Liver (tissue), 9 donors: ENCODE data around the gene PTK7. TPM values are rescaled to one million over a fixed set of nuclear protein-coding genes. Genes with fewer than 3 reads are reported as not detected.

Source experiments
- DNase-seq: peaks from one replicate; pipeline ENCODE4 v3.0.0-alpha.2; 2017; ENCODE audit warnings: low spot score
- H3K27ac ChIP-seq, 2 donors: one replicate each; pipeline ENCODE4 v1.7.0; 2013; ENCODE audit warnings: inconsistent platforms in 2 of 2, low read length in 2 of 2, control low read depth in 1 of 2, low read depth in 1 of 2, mild to moderate bottlenecking in 1 of 2
- H3K27me3 ChIP-seq, 4 donors: one replicate each; pipeline versions ENCODE4 v1.6.1 to v1.7.0; 2013; ENCODE audit warnings: low read length in 3 of 4, inconsistent platforms in 1 of 4, mild to moderate bottlenecking in 1 of 4, moderate library complexity in 1 of 4; ENCODE audit not compliant: control insufficient read depth in 4 of 4, insufficient read depth in 4 of 4
- H3K36me3 ChIP-seq, 4 donors: one replicate each; pipeline versions ENCODE4 v1.6.1 to v1.7.0; 2013; ENCODE audit warnings: low read length in 3 of 4, mild to moderate bottlenecking in 3 of 4, low read depth in 1 of 4, moderate library complexity in 1 of 4; ENCODE audit not compliant: control insufficient read depth in 4 of 4, insufficient read depth in 3 of 4
- H3K4me1 ChIP-seq, 4 donors: one replicate each; pipeline versions ENCODE4 v1.6.1 to v1.7.0; 2013; ENCODE audit warnings: low read length in 3 of 4, mild to moderate bottlenecking in 3 of 4, moderate library complexity in 1 of 4; ENCODE audit not compliant: control insufficient read depth in 4 of 4, insufficient read depth in 4 of 4
- H3K4me3 ChIP-seq, 3 donors: one replicate each; pipeline versions ENCODE4 v1.6.1 to v1.7.0; 2013; ENCODE audit warnings: low read length in 3 of 3, control low read depth in 1 of 3, low read depth in 1 of 3, mild to moderate bottlenecking in 1 of 3
- H3K9ac ChIP-seq, 2 donors: one replicate each; pipeline ENCODE4 v1.7.0; 2013; ENCODE audit warnings: low read length in 2 of 2, mild to moderate bottlenecking in 2 of 2, moderate library complexity in 2 of 2, control low read depth in 1 of 2, low read depth in 1 of 2
- H3K9me3 ChIP-seq, 4 donors: one replicate each; pipeline versions ENCODE4 v1.6.1 to v1.7.0; 2013; ENCODE audit warnings: low read length in 3 of 4; ENCODE audit not compliant: control insufficient read depth in 4 of 4
- EGR1 ChIP-seq, 2 donors: IDR thresholded peaks; 2 replicates each; pipeline ENCODE4 v1.6.1; 2016 to 2018; ENCODE audit warnings: antibody characterized with exemption in 2 of 2, low read depth in 2 of 2
- FOXA2 ChIP-seq: IDR thresholded peaks from 2 replicates; pipeline ENCODE4 v1.6.1; 2016; ENCODE audit warnings: antibody characterized with exemption
- GABPA ChIP-seq, 2 donors: IDR thresholded peaks in 1 of 2; conservative IDR thresholded peaks in 1 of 2; 2 replicates each; pipeline ENCODE4 v1.6.1; 2016; ENCODE audit warnings: antibody characterized with exemption in 2 of 2, mild to moderate bottlenecking in 1 of 2, moderate library complexity in 1 of 2
- NR2F2 ChIP-seq: IDR thresholded peaks from 2 replicates; pipeline ENCODE4 v1.6.1; 2016; ENCODE audit warnings: antibody characterized with exemption
- RAD21 ChIP-seq, 2 donors: IDR thresholded peaks; 2 replicates each; pipeline ENCODE4 v1.6.1; 2016; ENCODE audit warnings: antibody characterized with exemption in 2 of 2, mild to moderate bottlenecking in 2 of 2
- RXRA ChIP-seq, 2 donors: IDR thresholded peaks; 2 replicates each; pipeline ENCODE4 v1.6.1; 2017 to 2018; ENCODE audit warnings: antibody characterized with exemption in 2 of 2, mild to moderate bottlenecking in 1 of 2
- SP1 ChIP-seq: IDR thresholded peaks from 2 replicates; pipeline ENCODE4 v1.6.1; 2018; ENCODE audit warnings: antibody characterized with exemption, mild to moderate bottlenecking
- WGBS: extraction: QIAGEN DNeasy Blood & Tissue Kit; methylation state at CpG from one replicate; pipeline ENCODE4 v1.1.7; 2013; 5-methylcytosine and 5-hydroxymethylcytosine counted together
- polyA plus RNA-seq, 2 donors: library from polyadenylated mRNA; stranded (reverse) in 1 of 2; unstranded in 1 of 2; fragments of 200-250 nt in 1 of 2; fragments of >200 nt in 1 of 2; fragmentation: Nextera tagmentation in 1 of 2; extraction: Ambion mirVana in 1 of 2; gene quantifications; one replicate each; pipeline versions ENCODE4 v1.2.1 to v1.2.3, GENCODE V29; 2013 to 2015
- total RNA-seq, 2 donors: library from RNA; depleted of rRNA; stranded (reverse); fragments of >200 nt; gene quantifications; one replicate each; pipeline ENCODE4 v1.2.3, GENCODE V29; 2014
- TF ChIP-seq, protein P1 (sequence below): IDR thresholded peaks from 2 replicates; pipeline ENCODE4 v1.6.1; 2016; ENCODE audit warnings: antibody characterized with exemption
- TF ChIP-seq, protein P2 (sequence below): IDR thresholded peaks from 2 replicates; pipeline ENCODE4 v1.6.1; 2016; ENCODE audit warnings: antibody characterized with exemption, mild to moderate bottlenecking
- TF ChIP-seq, protein P3 (sequence below): IDR thresholded peaks from 2 replicates; pipeline ENCODE4 v1.6.1; 2016; ENCODE audit warnings: antibody characterized with exemption
- donor health status: healthy.
- donor health status: healthy.
- donor health status: healthy.
- donor health status: healthy.
- donor health status: healthy.

PTK7 gene
- total and polyA plus RNA-seq, 4 donors, result 0.67 to 10.5 (median 1.3) TPM

DNA sequence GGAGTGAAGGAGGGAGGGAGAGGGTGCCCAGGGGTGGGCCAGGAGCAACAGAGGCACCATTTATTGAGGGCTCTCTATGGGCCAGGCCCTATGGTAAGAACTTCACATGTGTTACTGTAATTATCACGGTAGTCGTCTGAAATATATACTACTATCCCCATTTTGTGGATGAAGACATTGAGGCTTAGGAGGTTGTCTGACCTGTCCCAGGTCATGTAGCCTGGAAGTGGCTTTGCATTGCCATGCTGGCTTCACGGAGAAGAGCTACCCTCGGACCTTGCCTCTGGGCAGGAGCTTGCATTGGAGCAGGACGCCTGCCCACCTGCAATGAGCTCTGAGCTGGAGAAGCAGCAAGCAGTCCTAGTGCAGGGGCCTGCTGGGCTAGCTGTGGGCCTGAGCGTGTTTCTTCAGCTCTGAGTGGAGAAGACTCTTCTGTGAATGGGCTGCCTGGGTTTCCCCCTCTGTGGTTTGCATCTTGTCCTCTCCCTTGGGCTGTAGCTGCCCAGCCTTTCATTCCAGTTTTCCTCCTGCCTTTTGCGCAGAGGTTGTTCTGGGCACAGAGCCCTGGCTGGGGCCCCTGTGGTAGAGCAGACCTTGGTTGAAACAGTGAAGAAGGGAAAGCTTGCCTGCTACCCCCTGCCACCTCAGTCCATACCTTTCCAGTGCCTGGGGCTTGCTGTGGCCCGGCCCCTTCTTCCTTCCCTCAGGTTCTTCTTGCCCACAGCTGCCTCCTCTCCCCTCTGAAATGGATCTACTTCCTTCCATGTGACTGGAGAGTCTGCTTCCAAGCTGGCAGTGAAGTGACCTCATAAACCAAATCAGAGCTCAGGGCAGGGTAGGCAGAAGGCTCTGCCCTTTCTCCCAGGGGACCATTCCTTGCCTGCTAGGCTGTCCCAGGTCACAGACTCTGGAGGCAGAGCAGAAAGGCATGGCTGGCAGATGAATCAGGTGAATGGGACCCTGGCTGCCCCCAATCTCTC lies 70.9 kb downstream of the PTK7 start:
- no peak overlapping the region for H3K27ac ChIP-seq
- H3K9ac ChIP-seq, result no peak overlapping the region
- peaks cover 0 to 21% (median 15%) of the 10 kb centered on the region in 4 donors for H3K4me1 ChIP-seq
- no peaks in the 10 kb centered on the region for H3K27me3 ChIP-seq
- no peak overlapping the region for H3K4me3 ChIP-seq
- no peak for DNase-seq
- H3K36me3 ChIP-seq, result no peaks in the 10 kb centered on the region
- no peaks in the 10 kb centered on the region for H3K9me3 ChIP-seq
- WGBS, result 96% methylated on average over 8 of the region's 8 CpGs
- TF ChIP-seq, protein P1, sequence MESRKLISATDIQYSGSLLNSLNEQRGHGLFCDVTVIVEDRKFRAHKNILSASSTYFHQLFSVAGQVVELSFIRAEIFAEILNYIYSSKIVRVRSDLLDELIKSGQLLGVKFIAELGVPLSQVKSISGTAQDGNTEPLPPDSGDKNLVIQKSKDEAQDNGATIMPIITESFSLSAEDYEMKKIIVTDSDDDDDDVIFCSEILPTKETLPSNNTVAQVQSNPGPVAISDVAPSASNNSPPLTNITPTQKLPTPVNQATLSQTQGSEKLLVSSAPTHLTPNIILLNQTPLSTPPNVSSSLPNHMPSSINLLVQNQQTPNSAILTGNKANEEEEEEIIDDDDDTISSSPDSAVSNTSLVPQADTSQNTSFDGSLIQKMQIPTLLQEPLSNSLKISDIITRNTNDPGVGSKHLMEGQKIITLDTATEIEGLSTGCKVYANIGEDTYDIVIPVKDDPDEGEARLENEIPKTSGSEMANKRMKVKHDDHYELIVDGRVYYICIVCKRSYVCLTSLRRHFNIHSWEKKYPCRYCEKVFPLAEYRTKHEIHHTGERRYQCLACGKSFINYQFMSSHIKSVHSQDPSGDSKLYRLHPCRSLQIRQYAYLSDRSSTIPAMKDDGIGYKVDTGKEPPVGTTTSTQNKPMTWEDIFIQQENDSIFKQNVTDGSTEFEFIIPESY, result no peak
- TF ChIP-seq GABPA (IDR thresholded peaks at IDR 0.05 in 1 of 2, conservative IDR thresholded peaks at IDR 0.05 in 1 of 2) (no peak), SP1 (no peak), EGR1 (IDR thresholded peaks at IDR 0.05; ENCODE audit: low read depth in 2 of 2) (no peak), RAD21 (IDR thresholded peaks at IDR 0.05) (no peak)
- TF ChIP-seq, protein P2, sequence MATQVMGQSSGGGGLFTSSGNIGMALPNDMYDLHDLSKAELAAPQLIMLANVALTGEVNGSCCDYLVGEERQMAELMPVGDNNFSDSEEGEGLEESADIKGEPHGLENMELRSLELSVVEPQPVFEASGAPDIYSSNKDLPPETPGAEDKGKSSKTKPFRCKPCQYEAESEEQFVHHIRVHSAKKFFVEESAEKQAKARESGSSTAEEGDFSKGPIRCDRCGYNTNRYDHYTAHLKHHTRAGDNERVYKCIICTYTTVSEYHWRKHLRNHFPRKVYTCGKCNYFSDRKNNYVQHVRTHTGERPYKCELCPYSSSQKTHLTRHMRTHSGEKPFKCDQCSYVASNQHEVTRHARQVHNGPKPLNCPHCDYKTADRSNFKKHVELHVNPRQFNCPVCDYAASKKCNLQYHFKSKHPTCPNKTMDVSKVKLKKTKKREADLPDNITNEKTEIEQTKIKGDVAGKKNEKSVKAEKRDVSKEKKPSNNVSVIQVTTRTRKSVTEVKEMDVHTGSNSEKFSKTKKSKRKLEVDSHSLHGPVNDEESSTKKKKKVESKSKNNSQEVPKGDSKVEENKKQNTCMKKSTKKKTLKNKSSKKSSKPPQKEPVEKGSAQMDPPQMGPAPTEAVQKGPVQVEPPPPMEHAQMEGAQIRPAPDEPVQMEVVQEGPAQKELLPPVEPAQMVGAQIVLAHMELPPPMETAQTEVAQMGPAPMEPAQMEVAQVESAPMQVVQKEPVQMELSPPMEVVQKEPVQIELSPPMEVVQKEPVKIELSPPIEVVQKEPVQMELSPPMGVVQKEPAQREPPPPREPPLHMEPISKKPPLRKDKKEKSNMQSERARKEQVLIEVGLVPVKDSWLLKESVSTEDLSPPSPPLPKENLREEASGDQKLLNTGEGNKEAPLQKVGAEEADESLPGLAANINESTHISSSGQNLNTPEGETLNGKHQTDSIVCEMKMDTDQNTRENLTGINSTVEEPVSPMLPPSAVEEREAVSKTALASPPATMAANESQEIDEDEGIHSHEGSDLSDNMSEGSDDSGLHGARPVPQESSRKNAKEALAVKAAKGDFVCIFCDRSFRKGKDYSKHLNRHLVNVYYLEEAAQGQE, result no peak
- TF ChIP-seq, protein P3, sequence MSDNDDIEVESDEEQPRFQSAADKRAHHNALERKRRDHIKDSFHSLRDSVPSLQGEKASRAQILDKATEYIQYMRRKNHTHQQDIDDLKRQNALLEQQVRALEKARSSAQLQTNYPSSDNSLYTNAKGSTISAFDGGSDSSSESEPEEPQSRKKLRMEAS, result no peak

DNA sequence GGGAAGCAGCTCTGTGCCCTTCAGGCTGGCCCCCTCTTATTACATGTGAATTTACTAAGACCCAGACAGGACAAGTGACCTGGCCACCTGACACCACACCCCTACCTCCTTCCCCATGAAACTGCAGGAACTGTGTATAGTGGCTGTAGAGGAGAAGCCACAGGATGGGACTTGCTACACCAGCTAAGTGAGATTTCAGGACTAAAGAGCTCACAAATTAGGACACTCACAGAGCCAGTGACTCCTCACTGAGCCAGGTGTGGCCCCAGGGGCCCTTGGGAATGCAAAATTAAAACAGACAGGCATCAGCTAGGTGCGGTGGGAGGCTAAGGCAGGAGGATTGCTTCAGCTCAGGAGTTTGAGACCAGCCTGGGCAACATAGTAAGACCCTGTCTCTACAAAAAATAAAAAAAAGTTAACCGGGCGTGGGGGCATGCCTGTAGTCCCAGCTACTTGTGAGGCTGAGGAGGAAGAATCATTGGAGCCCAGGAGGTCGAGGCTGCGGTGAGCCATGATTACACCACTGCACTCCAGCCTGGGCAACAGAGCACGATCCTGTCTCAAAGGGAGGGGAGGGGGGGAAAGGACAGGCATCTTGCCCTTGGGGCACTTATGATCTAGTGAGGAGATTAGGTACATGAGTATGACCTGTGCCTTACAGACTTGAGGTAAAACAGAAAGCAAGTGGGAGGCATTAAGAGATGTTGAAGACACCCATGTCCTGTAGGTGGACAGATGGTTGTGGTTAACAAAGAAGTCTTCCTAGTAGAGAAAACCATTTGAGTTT lies 71.8 kb downstream of the PTK7 start:
- Histone ChIP-seq H3K36me3 (no peaks in the 10 kb centered on the region), H3K4me1 (peaks cover 0 to 21% (median 15%) of the 10 kb centered on the region in 4 donors), H3K27me3 (no peaks in the 10 kb centered on the region), H3K9me3 (no peaks in the 10 kb centered on the region), H3K9ac (no peak overlapping the region), H3K27ac (no peak overlapping the region), H3K4me3 (no peak overlapping the region)
- DNase-seq, result no peak
- no peak for TF ChIP-seq FOXA2
- TF ChIP-seq, protein P3, result no peak
- TF ChIP-seq, protein P1, result no peak
- no peak for TF ChIP-seq RAD21 (IDR thresholded peaks at IDR 0.05)
- no peak for TF ChIP-seq NR2F2
- no peak for TF ChIP-seq GABPA (IDR thresholded peaks at IDR 0.05 in 1 of 2, conservative IDR thresholded peaks at IDR 0.05 in 1 of 2)
- no peak for TF ChIP-seq RXRA (IDR thresholded peaks at IDR 0.05)
- 94% methylated on average over 6 of the region's 6 CpGs for WGBS
